GM18909 (cell line): Measurements from ENCODE around the gene ADH1A.
"Not testable (repeated sequence)": the region's sequence is repeated elsewhere in the genome, so short reads cannot be mapped to it uniquely, and the experiment has no call there.

Source experiments
- ATAC-seq: cut with Tn5 transposase; IDR thresholded peaks from one replicate; pipeline ENCODE4 v1.9.1; 2021; ENCODE audit warnings: mild to moderate bottlenecking; ENCODE audit not compliant: unreplicated experiment, poor library complexity

ADH1A gene

DNA sequence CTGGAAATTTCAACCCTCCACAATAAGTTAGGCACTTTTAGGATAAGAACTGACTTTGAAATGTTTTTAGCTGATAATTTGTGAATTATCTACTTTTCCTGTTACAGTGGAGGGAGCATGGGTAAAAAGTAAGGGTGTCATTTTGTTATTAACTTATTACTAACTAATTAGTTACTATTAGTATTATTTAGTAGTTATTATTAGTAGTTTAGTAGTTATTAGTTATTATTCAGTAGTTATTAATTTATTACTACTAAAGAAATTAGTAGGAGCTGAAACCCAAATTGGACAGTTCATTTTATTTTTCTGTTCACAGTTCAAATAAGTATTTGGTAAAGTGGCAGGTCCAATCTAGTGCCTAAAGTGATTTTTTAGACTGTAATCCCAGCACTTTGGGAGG is 5.4 kb downstream of the ADH1A start:
- ATAC-seq, result no peak

- ATAC-seq, result no peak
Observed at GRCh38 chr4:99282731-99283130, 8.1 kb downstream of the ADH1A start.

DNA sequence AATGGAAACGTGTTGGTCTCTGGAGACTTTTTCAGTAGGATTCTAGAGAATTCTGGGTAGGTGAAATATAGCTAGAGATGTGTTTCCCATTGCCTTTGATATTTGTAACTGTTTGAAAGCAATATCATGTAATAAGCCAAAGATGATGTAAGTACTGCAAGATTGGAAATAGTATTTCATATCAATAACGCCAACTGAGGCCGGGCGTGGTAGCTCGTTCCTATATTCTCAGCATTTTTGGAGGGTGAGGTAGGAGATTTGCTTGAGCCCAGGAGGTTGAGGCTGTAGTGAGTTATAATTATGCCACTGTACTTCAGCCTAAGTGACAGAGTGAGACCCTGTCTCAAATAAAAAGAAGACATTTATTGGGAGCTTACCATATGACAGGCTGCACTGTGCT is 9.5 kb downstream of the ADH1A start:
- no peak for ATAC-seq

GRCh38 chr4:99276417-99276816 is 14.4 kb downstream of the ADH1A start:
- ATAC-seq, result no peak

- ATAC-seq, result no peak
Observed at GRCh38 chr4:99275885-99276284, 14.9 kb downstream of the ADH1A start.

- ATAC-seq, result no peak
Observed at GRCh38 chr4:99275050-99275449, 15.7 kb downstream of the ADH1A start.

- no peak for ATAC-seq
Observed at GRCh38 chr4:99273704-99274103, 17.1 kb downstream of the ADH1A start.

DNA sequence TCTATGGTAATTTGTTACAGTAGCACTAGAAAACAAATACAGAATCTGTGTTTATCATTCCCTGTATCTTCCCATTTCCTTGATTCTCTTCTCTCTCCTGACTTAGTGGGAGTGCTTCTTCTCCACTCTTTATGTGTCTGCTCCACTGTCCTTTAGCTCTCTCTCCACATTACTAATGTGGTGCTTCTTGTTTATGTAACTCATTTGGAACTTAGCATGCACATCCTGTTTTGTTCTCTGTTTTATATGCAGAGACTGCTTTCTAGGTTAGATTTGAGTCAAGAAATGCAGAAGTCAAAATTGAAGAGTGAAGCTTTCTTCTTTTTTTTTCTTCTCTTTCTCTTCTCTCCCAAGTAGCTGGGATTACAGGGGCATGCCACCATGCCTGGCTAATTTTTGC is 25.9 kb downstream of the ADH1A start:
- no peak for ATAC-seq

DNA sequence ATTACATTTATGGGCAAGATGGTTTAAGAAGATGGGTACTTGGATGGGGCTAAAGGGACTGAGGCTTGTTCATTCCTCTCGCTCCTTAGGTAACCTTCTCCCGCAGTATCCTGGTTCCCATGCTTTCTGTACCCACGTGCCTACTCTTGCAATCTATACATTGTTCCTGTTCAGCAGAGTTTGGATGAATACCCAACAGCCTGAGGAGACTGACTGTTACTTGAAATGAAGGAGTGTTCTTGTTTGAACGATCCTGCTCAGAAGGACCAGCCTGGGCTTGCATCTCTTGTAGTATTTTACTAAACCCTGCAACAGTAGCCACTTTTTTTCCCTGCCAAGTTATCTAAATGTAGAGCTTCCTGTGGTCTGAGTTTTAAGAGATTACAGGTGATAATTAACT is 38.0 kb downstream of the ADH1A start:
- no peak for ATAC-seq

DNA sequence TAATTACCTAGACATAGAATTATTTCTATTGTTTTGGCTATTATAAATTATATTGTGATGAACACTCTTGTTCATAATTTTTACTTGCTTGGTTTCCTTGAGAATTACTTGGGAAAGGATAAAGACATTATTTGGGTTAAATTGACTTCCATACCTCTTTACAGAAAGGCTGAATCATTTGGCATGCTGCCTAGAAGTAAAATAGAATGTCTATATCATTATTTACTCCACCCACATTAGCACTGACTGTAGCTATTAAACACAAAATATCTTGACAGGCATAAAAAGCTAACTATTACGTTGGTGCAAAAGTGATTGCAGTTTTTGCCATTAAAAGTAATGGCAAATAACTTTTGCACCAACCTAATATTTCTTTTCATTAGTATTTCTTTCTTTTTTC is 42.1 kb downstream of the ADH1A start:
- ATAC-seq, result no peak

DNA sequence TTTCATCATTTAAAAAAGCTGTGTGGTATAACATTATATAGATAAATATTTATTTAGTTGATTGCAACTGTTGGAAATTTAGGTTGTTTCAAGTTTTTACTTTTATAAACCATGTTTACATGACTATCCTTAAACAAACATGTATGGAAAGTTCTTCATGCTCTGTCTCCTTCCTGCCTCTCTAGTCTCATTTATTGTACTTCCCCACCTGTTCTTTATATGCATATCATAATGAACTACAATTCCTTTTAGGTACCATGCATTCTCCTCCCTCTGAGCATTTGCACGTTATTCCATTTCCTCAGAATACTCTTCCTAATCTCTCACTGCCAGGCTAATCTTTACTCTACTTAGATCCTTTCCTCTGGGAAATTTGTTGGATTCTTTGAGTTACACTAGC is 54.8 kb downstream of the ADH1A start:
- no peak for ATAC-seq

DNA sequence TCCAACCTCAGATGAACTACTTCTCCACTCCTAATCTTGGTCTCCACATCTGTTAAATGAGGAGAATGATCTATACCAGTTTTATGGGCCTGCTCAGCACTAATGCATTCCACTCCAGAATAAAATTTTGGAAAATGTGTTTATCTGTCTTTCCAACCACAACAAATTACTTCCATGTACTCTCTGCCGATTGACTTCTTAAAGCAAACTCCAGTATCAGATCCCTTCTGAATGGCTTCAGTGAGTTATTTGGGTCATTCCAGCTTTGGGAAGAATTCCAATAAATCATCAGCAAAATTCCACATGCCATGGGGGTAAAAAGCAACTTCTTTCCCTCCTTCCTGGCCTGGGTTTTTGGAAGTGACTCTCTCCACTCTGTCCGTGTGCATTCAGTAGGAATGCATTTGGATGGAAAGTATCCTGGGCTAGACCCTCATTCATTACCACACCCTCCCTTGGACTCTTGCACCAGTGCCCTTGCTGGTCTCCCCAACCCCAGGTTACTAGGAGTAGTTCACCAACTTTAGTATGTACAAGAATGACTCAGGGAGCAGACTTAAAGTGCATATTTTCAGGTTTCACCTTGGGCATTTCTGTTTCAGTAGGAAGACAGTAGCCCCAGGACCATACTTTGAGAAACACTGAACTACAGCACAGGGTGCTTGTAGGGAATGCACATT is 56.3 kb downstream of the ADH1A start:
- ATAC-seq, result no peak

- ATAC-seq, result not testable (repeated sequence)
Observed at GRCh38 chr4:99233397-99233796, 57.4 kb downstream of the ADH1A start.

- ATAC-seq, result not testable (repeated sequence)
Observed at GRCh38 chr4:99228706-99229105, 62.1 kb downstream of the ADH1A start.

DNA sequence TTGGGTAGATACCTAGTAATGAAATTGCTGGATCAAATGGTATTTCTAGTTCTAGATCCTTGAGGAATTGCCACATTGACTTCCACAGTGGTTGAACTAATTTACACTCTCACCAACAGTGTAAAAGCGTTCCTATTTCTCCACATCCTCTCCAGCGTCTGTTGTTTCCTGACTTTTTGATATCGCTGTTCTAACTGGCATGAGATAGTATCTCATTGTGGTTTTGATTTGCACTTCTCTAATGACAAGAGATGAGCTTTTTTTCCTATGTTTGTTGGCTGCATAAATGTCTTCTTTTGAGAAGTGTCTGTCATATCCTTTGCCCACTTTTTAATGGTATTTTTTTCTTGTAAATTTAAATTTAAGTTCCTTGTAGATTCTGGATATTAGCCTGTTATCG is 63.1 kb downstream of the ADH1A start:
- ATAC-seq, result not testable (repeated sequence)
